PC-9 (cell line): ENCODE measurements around the gene RAB7B. TPM values are rescaled to one million over a fixed set of nuclear protein-coding genes. Genes with fewer than 3 reads are reported as not detected.
"Not testable (repeated sequence)": the region's sequence is repeated elsewhere in the genome, so short reads cannot be mapped to it uniquely, and the experiment has no call there.

Experiments used
- Bru-seq: library from RNA; stranded (reverse); fragments of 400-500 nt; gene quantifications from one replicate; lab custom pipeline; 2021; lab: Mats Ljungman, UMichigan
- BruChase-seq, 2 experiments: library from RNA; stranded (reverse); fragments of 400-500 nt; gene quantifications; one replicate each; lab custom pipeline; 2021; lab: Mats Ljungman, UMichigan
- BruUV-seq: library from RNA; stranded (reverse); fragments of 400-500 nt; replicated peaks from 2 replicates; lab custom pipeline; 2021; lab: Mats Ljungman, UMichigan
- CTCF ChIA-PET: fragments of 300-600 bp; sonication (Branson Sonifier 250); formaldehyde crosslinking; loops from one replicate; lab custom pipeline; 2022; ENCODE audit warnings: antibody characterized with exemption; lab: Charles Lee
- POLR2A ChIA-PET: fragments of 300-600 bp; sonication (Branson Sonifier 250); formaldehyde crosslinking; loops from one replicate; lab custom pipeline; 2022; ENCODE audit warnings: antibody characterized with exemption; ENCODE audit not compliant: unreplicated experiment; lab: Charles Lee
- DNase-seq, 2 experiments: peaks; one replicate each; pipeline versions ENCODE4 v3.0.0 to v3.0.0-alpha.2; 2015 to 2022; ENCODE audit warnings: mixed read lengths in 1 of 2
- H2AFZ ChIP-seq: fragments of 200-600 bp; sonication (generic); 2 replicates; pipeline ENCODE4 v1.8.1; 2017; ENCODE audit warnings: antibody characterized with exemption
- H3F3A ChIP-seq: fragments of 200-600 bp; sonication (generic); 2 replicates; pipeline ENCODE4 v1.8.1; 2017; ENCODE audit warnings: antibody characterized with exemption, mild to moderate bottlenecking, low read depth; ENCODE audit not compliant: insufficient read depth
- H3K27ac ChIP-seq: fragments of 200-600 bp; sonication (generic); 2 replicates; pipeline ENCODE4 v1.6.1; 2016; ENCODE audit warnings: mixed run types
- H3K27me3 ChIP-seq: fragments of 200-600 bp; sonication (generic); 2 replicates; pipeline ENCODE4 v1.6.1; 2016; ENCODE audit warnings: low read depth, mixed run types; ENCODE audit not compliant: insufficient read depth
- H3K36me3 ChIP-seq: fragments of 200-600 bp; sonication (generic); 2 replicates; pipeline ENCODE4 v1.6.1; 2016; ENCODE audit warnings: low read depth, mixed run types
- H3K4me1 ChIP-seq: fragments of 200-600 bp; sonication (generic); replicated peaks from 2 replicates; pipeline ENCODE4 v1.6.1; 2016; ENCODE audit warnings: mixed run types; ENCODE audit not compliant: insufficient read depth
- H3K4me2 ChIP-seq: fragments of 200-600 bp; sonication (generic); 2 replicates; pipeline ENCODE4 v1.6.1; 2017; ENCODE audit warnings: mixed run types
- H3K4me3 ChIP-seq: fragments of 200-600 bp; sonication (generic); 2 replicates; pipeline ENCODE4 v1.6.1; 2016; ENCODE audit warnings: mixed run types
- H3K79me2 ChIP-seq: fragments of 200-600 bp; sonication (generic); 2 replicates; pipeline ENCODE4 v1.6.1; 2017; ENCODE audit warnings: low read depth, mixed run types
- H3K9me2 ChIP-seq: fragments of 200-600 bp; sonication (generic); 2 replicates; pipeline ENCODE4 v1.8.1; 2017; ENCODE audit warnings: mild to moderate bottlenecking; ENCODE audit not compliant: insufficient read depth
- H3K9me3 ChIP-seq: fragments of 200-600 bp; sonication (generic); 2 replicates; pipeline ENCODE4 v1.8.1; 2016; ENCODE audit warnings: low read depth; ENCODE audit not compliant: insufficient read depth
- H4K20me1 ChIP-seq: fragments of 200-600 bp; sonication (generic); 2 replicates; pipeline ENCODE4 v1.8.1; 2017; ENCODE audit not compliant: insufficient read depth
- CTCF ChIP-seq: fragments of 200-600 bp; sonication (generic); conservative IDR thresholded peaks from 2 replicates; pipeline ENCODE4 v1.6.1; 2017; ENCODE audit warnings: mixed run types, antibody characterized with exemption, mild to moderate bottlenecking, moderate library complexity
- EZH2 ChIP-seq: fragments of 200-600 bp; sonication (generic); IDR thresholded peaks from 2 replicates; pipeline ENCODE4 v1.8.0; 2017; ENCODE audit warnings: antibody characterized with exemption, low read depth
- intact Hi-C: fragments of 100-400 bp; cut with micrococcal nuclease; formaldehyde crosslinking; loops from one replicate; pipeline ENCODE4 v1.10.0; 2022; ENCODE audit not compliant: unreplicated experiment
- long read RNA-seq: library from polyadenylated mRNA; stranded (forward); transcript quantifications from one replicate; pipeline ENCODE4 v2.0.0, GENCODE V29; 2022
- total RNA-seq: library from RNA; stranded (reverse); gene quantifications from 2 replicates; pipeline ENCODE4 v1.2.3, GENCODE V29; 2021

RAB7B gene, protein sequence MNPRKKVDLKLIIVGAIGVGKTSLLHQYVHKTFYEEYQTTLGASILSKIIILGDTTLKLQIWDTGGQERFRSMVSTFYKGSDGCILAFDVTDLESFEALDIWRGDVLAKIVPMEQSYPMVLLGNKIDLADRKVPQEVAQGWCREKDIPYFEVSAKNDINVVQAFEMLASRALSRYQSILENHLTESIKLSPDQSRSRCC
- total RNA-seq: not detected in 2 replicates
- percentile 7 among the genes with signal in this experiment for Bru-seq, nascent RNA
- percentile 5 among the genes with signal in this experiment for BruChase-seq, experiment 1, labeled RNA remaining after a 2-hour chase
- percentile 6 among the genes with signal in this experiment for BruChase-seq, experiment 2, labeled RNA remaining after a 6-hour chase
- long read RNA-seq: 0 reads

DNA sequence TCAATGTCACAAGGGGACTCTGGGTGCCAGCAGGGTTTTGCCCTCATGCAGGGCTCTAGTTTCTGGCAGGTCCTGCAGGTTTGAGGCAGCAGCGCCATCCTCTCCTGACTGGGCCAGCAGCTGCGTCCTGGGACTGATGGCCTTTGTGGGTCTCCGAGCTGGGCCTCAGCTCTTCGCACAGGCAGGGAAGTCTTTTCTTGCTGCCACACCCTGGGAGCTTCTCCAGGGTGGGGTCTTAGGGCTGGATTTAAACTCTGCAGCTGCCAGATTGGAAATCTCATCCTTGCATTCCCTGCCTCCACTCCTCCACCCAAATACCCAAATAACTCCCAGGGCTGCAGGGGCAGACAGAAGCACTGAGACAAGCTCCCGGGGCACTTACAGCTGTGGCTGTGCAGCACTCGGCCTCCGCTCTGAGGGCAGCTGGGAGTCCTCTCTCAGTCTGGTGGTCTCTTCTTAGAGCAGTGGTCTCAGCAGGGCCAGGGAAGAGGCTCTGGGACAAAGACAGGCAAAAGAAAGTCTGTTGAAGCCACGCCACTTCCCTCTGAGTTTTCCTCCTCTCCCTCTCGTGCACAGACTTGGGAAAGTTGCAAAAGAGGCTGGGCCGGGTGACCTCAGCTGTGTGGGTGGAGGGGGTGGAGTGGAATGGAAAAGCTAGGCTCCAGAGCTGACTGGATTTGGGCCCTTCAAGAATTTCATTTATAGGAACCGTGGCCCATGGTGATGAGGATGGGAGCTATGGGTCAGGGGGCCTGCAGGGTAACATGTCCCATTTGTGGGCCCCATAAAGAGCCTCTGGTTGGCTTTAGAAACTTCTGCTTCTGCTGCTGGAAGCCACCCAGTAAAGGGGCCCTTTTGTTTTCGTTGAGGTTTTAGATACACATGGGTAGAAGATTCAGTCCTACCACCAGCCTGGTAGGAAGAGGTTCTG lies at the start of gene RAB7B:
TSS of gene RAB7B (minus strand) at position 525 of the 931 bp plus-strand sequence. CDS start 9,260 bp downstream, outside the sequence.
- Histone ChIP-seq H3K4me3 (no peak within 1 kb of the TSS), H3F3A (peaks cover 21% of the 10 kb centered on the region; the same call in 1 of the 2 replicates), H3K79me2 (no peaks in the 10 kb centered on the region), H2AFZ (no peak within 1 kb of the TSS), H3K27ac (no peak within 1 kb of the TSS), H4K20me1 (no peaks in the 10 kb centered on the region), H3K27me3 (no peaks in the 10 kb centered on the region), H3K9me3 (no peaks in the 10 kb centered on the region), H3K4me1 (peaks cover 15% of the 10 kb centered on the region), H3K4me2 (no peak within 1 kb of the TSS), H3K36me3 (no peaks in the 10 kb centered on the region), H3K9me2 (no peaks in the 10 kb centered on the region)
- ChIA-PET POLR2A (no interaction called here), CTCF (no interaction called here)
- intact Hi-C loops: no loop called here
- TF ChIP-seq EZH2 (no peak), CTCF (no peak)
- BruUV-seq: no TSS peak
- DNase-seq: no peak

- H4K20me1 ChIP-seq, H3K79me2 ChIP-seq, H3K36me3 ChIP-seq, BruUV-seq, H3K4me2 ChIP-seq, POLR2A ChIA-PET, intact Hi-C loops, H3K27me3 ChIP-seq, H2AFZ ChIP-seq, H3F3A ChIP-seq, H3K27ac ChIP-seq, H3K9me2 ChIP-seq, H3K9me3 ChIP-seq, CTCF ChIA-PET, H3K4me3 ChIP-seq, DNase-seq: not testable (repeated sequence)
- H3K4me1 ChIP-seq: peaks cover 11% of the 10 kb centered on the region
Measured at GRCh38 chr1:206052231-206052865, 49.2 kb upstream of the RAB7B start.

- no peak overlapping the region for H2AFZ ChIP-seq
- POLR2A ChIA-PET: no interaction called here
- no peaks in the 10 kb centered on the region for H4K20me1 ChIP-seq
- no peak overlapping the region for H3K4me3 ChIP-seq
- no peaks in the 10 kb centered on the region for H3K79me2 ChIP-seq
- no peaks in the 10 kb centered on the region; the same call in 1 of the 2 replicates for H3F3A ChIP-seq
- H3K9me2 ChIP-seq: no peaks in the 10 kb centered on the region
- H3K36me3 ChIP-seq: no peaks in the 10 kb centered on the region
- peak in 1 of 2 experiments; percentile 58 for DNase-seq
- H3K27me3 ChIP-seq: no peaks in the 10 kb centered on the region
- H3K27ac ChIP-seq: no peak overlapping the region
- TF ChIP-seq EZH2 (no peak), CTCF (no peak)
- intact Hi-C loops: no loop called here
- H3K9me3 ChIP-seq: no peaks in the 10 kb centered on the region
- CTCF ChIA-PET: no interaction called here
- no TSS peak for BruUV-seq
- H3K4me1 ChIP-seq: peaks cover 11% of the 10 kb centered on the region
- H3K4me2 ChIP-seq: no peak overlapping the region
Measured at GRCh38 chr1:206050655-206051235, 47.5 kb upstream of the RAB7B start.
